HepG2 (cell line): ENCODE measurements around the gene BTG2. TPM values are rescaled to one million over a fixed set of nuclear protein-coding genes. Genes with fewer than 3 reads are reported as not detected.

Experiments
- ATAC-seq: fragments of 200-7000 bp; cut with Tn5 transposase; 3 replicates; pipeline ENCODE4 v1.9.1; 2020; ENCODE audit warnings: mild to moderate bottlenecking, moderate library complexity
- BruUV-seq: library from RNA; stranded (reverse); fragments of 400-500 nt; replicated peaks from 2 replicates; lab custom pipeline; 2021; lab: Mats Ljungman, UMichigan
- CTCF ChIA-PET: fragments of 300-600 bp; formaldehyde crosslinking; extraction: SDS; loops from one replicate; lab custom pipeline; 2021; ENCODE audit warnings: low total read pairs, inconsistent platforms, low intra/inter-chr PET ratio; lab: Yijun Ruan, JAX
- POLR2A ChIA-PET: fragments of 350-600 bp; sonication (Branson Sonifier 250); formaldehyde crosslinking; loops from one replicate; lab custom pipeline; 2020; ENCODE audit warnings: antibody characterized with exemption, inconsistent platforms; lab: Yijun Ruan, JAX
- DNase-seq: peaks from one replicate; pipeline ENCODE4 v3.0.0-alpha.2; 2015; ENCODE audit warnings: low spot score
- FAIRE-seq: peaks from 3 replicates; lab custom pipeline; 2011; peaks lifted over from hg19 to GRCh38; lab: Jason Lieb, UNC
- H2AFZ ChIP-seq: one replicate; pipeline ENCODE4 v1.6.1; 2011; ENCODE audit warnings: low read length, inconsistent platforms
- H3K27ac ChIP-seq: fragments of 300-600 bp; 3 replicates; pipeline ENCODE4 v1.8.0; 2011; ENCODE audit warnings: mixed run types, mild to moderate bottlenecking, mixed read lengths, low read length, inconsistent platforms; ENCODE audit not compliant: insufficient read depth; ENCODE audit errors: extremely low read length
- H3K27me3 ChIP-seq, 2 experiments: fragments of 200-600 bp in 1 of 2; 2 replicates in 1 of 2; 3 replicates in 1 of 2; pipeline versions ENCODE4 v1.6.0 to v1.8.0; 2011; ENCODE audit warnings: low read length in 2 of 2, mild to moderate bottlenecking in 2 of 2, moderate library complexity in 2 of 2, inconsistent platforms in 1 of 2; ENCODE audit not compliant: insufficient read depth in 2 of 2, control insufficient read depth in 1 of 2
- H3K36me3 ChIP-seq, 2 experiments: fragments of 200-600 bp in 1 of 2; replicated peaks in 1 of 2; 2 replicates in 1 of 2; 3 replicates in 1 of 2; pipeline versions ENCODE4 v1.5.1 to v1.8.0; 2011; ENCODE audit warnings: low read length in 2 of 2, inconsistent platforms in 1 of 2; ENCODE audit not compliant: insufficient read depth in 2 of 2, control insufficient read depth in 1 of 2
- H3K4me1 ChIP-seq: 2 replicates; pipeline ENCODE4 v1.5.1; 2012; ENCODE audit warnings: low read length, inconsistent platforms; ENCODE audit not compliant: insufficient read depth
- H3K4me2 ChIP-seq: 2 replicates; pipeline ENCODE4 v1.6.0; 2011; ENCODE audit warnings: low read depth, low read length, inconsistent platforms
- H3K4me3 ChIP-seq, 3 experiments: fragments of 200-600 bp in 1 of 3; sonication (generic), shearing (Covaris generic) in 1 of 3; replicated peaks in 1 of 3; 2 replicates each; pipeline ENCODE4 v1.5.1; 2011 to 2016; ENCODE audit warnings: low read length in 3 of 3, inconsistent platforms in 2 of 3, low read depth in 2 of 3, mild to moderate bottlenecking in 2 of 3, control low read depth in 1 of 3, mixed read lengths in 1 of 3; ENCODE audit not compliant: insufficient read depth in 1 of 3
- H3K79me2 ChIP-seq: one replicate; pipeline ENCODE4 v1.6.1; 2011; ENCODE audit warnings: low read length, inconsistent platforms; ENCODE audit not compliant: insufficient read depth
- H3K9ac ChIP-seq: 2 replicates; pipeline ENCODE4 v1.6.0; 2011; ENCODE audit warnings: mild to moderate bottlenecking, low read depth, low read length, inconsistent platforms; ENCODE audit not compliant: insufficient read depth
- H3K9me3 ChIP-seq: 2 replicates; pipeline ENCODE4 v1.5.1; 2012; ENCODE audit warnings: mild to moderate bottlenecking, low read length
- H4K20me1 ChIP-seq: 2 replicates; pipeline ENCODE4 v1.6.0; 2011; ENCODE audit warnings: inconsistent platforms, mild to moderate bottlenecking, low read length, moderate library complexity; ENCODE audit not compliant: insufficient read depth
- ARNT2 ChIP-seq: sonication (generic); formaldehyde crosslinking; IDR thresholded peaks from 2 replicates; pipeline ENCODE4 v1.8.0; 2022; ENCODE audit warnings: mild to moderate bottlenecking, low read depth, missing genetic modification reagents, moderate library complexity
- CHCHD3 ChIP-seq: sonication (generic); formaldehyde crosslinking; IDR thresholded peaks from 2 replicates; pipeline ENCODE4 v1.8.0; 2022; ENCODE audit warnings: mild to moderate bottlenecking, missing genetic modification reagents, moderate library complexity
- CREM ChIP-seq, 2 experiments: sonication (generic) in 1 of 2; formaldehyde crosslinking in 1 of 2; IDR thresholded peaks; 2 replicates each; pipeline versions ENCODE4 v1.4.0 to v1.6.1; 2016 to 2020; ENCODE audit warnings: antibody characterized with exemption in 1 of 2, mild to moderate bottlenecking in 1 of 2, missing genetic modification reagents in 1 of 2
- HNRNPLL ChIP-seq: fragments of 200-400 bp; formaldehyde crosslinking; IDR thresholded peaks from 2 replicates; pipeline ENCODE4 v1.6.1; 2017; ENCODE audit warnings: mild to moderate bottlenecking, low read depth, low read length; ENCODE audit not compliant: poor library complexity, severe bottlenecking
- MLLT10 ChIP-seq: sonication (generic); formaldehyde crosslinking; IDR thresholded peaks from 2 replicates; pipeline ENCODE4 v1.4.0; 2020; ENCODE audit warnings: missing genetic modification reagents
- NR1H2 ChIP-seq: sonication (generic); formaldehyde crosslinking; IDR thresholded peaks from 2 replicates; pipeline ENCODE4 v1.8.1; 2022; ENCODE audit warnings: low read depth, missing genetic modification reagents, borderline replicate concordance
- RFX1 ChIP-seq: fragments of 450-650 bp; IDR thresholded peaks from 2 replicates; pipeline ENCODE4 v1.6.1; 2017
- SMAD1 ChIP-seq: sonication (generic); formaldehyde crosslinking; IDR thresholded peaks from 2 replicates; pipeline ENCODE4 v1.4.0; 2020; ENCODE audit warnings: missing genetic modification reagents, low read depth, mild to moderate bottlenecking, borderline replicate concordance
- SMARCE1 ChIP-seq: fragments of 450-650 bp; IDR thresholded peaks from 2 replicates; pipeline ENCODE4 v1.6.1; 2017; ENCODE audit warnings: borderline replicate concordance
- TP53 ChIP-seq: sonication (generic); formaldehyde crosslinking; conservative IDR thresholded peaks from 2 replicates; pipeline ENCODE4 v1.4.0; 2020; ENCODE audit warnings: missing genetic modification reagents
- ZHX2 ChIP-seq, 2 experiments: sonication (generic) in 1 of 2; formaldehyde crosslinking in 1 of 2; IDR thresholded peaks; 2 replicates each; pipeline versions ENCODE4 v1.6.1 to v1.9.0; 2014 to 2022; ENCODE audit warnings: antibody characterized with exemption in 1 of 2, borderline replicate concordance in 1 of 2, inconsistent platforms in 1 of 2, low read depth in 1 of 2, missing genetic modification reagents in 1 of 2
- ZNF225 ChIP-seq: sonication (generic); formaldehyde crosslinking; IDR thresholded peaks from 2 replicates; pipeline ENCODE4 v1.4.0; 2020; ENCODE audit warnings: mild to moderate bottlenecking, missing genetic modification reagents
- ZNF317 ChIP-seq: sonication (generic); formaldehyde crosslinking; IDR thresholded peaks from 2 replicates; pipeline ENCODE4 v1.5.0; 2020; ENCODE audit warnings: mild to moderate bottlenecking, missing genetic modification reagents
- ZNF354B ChIP-seq: sonication (generic); formaldehyde crosslinking; IDR thresholded peaks from 2 replicates; pipeline ENCODE4 v1.8.0; 2022; ENCODE audit warnings: mild to moderate bottlenecking, missing genetic modification reagents
- ZNF484 ChIP-seq: sonication (generic); formaldehyde crosslinking; IDR thresholded peaks from 2 replicates; pipeline ENCODE4 v1.5.1; 2020; ENCODE audit warnings: mild to moderate bottlenecking, low read depth, missing genetic modification reagents, borderline replicate concordance
- ZNF572 ChIP-seq: sonication (generic); formaldehyde crosslinking; IDR thresholded peaks from 2 replicates; pipeline ENCODE4 v1.5.1; 2020; ENCODE audit warnings: mild to moderate bottlenecking, missing genetic modification reagents
- ZNF776 ChIP-seq: sonication (generic); formaldehyde crosslinking; IDR thresholded peaks from 2 replicates; pipeline ENCODE4 v1.4.0; 2020; ENCODE audit warnings: mild to moderate bottlenecking, missing genetic modification reagents
- ZSCAN21 ChIP-seq: sonication (generic); formaldehyde crosslinking; IDR thresholded peaks from 2 replicates; pipeline ENCODE4 v1.8.0; 2022; ENCODE audit warnings: mild to moderate bottlenecking, missing genetic modification reagents, moderate library complexity, borderline replicate concordance
- WGBS: methylation state at CpG from one replicate; pipeline ENCODE4 v1.1.6; 2017; ENCODE audit warnings: low lambda C conversion rate; 5-methylcytosine and 5-hydroxymethylcytosine counted together
- in situ Hi-C: cut with HindIII; loops from 2 replicates; pipeline ENCODE4 v1.10.0; 2017; ENCODE audit warnings: low pct_unique_long_range_greater_than_20kb; ENCODE audit not compliant: extremely low pct_ligation_motif_present
- intact Hi-C: fragments of 100-400 bp; cut with micrococcal nuclease; formaldehyde crosslinking; loops from one replicate; pipeline ENCODE4 v1.10.0; 2022; ENCODE audit not compliant: unreplicated experiment
- polyA plus RNA-seq, 8 experiments: library from polyadenylated mRNA; depleted of rRNA in 3 of 8; stranded (reverse) in 7 of 8; unstranded in 1 of 8; fragments of >200 nt; fragmentation: Illumina TruSeq in 4 of 8; extraction: Trizol in 4 of 8; gene quantifications; 2 replicates each; pipeline versions ENCODE4 v1.2.1 to v1.2.3, GENCODE V29; 2011 to 2016; ENCODE audit warnings: low read depth in 4 of 8, missing spikeins in 1 of 8, mixed read lengths in 1 of 8; ENCODE audit not compliant: insufficient read depth in 1 of 8
- total RNA-seq, 5 experiments: library from RNA; depleted of rRNA; stranded (reverse); fragments of >200 nt; fragmentation: Illumina TruSeq; extraction: Trizol; gene quantifications; 2 replicates each; pipeline ENCODE4 v1.2.3, GENCODE V29; 2016; ENCODE audit warnings: low read depth in 1 of 5

Gene BTG2
- total and polyA plus RNA-seq, 2 of the 13 experiments (the other 11 are each of a cell fraction or from before 2014, with no cell fraction given): 13.6 to 18.3 TPM

GRCh38 chr1:203302894-203303293 lies 2.4 kb upstream of the BTG2 start (continued):
- TF ChIP-seq ZNF572 (CRISPR knock-in tag) (no peak), ZNF225 (CRISPR knock-in tag) (no peak), ZNF317 (CRISPR knock-in tag) (no peak), CHCHD3 (CRISPR knock-in tag) (no peak), ZSCAN21 (CRISPR knock-in tag) (no peak), SMARCE1 (no peak), NR1H2 (CRISPR knock-in tag) (no peak)
- TF ChIP-seq, all 625 proteins: peak for 0

- POLR2A ChIA-PET: interaction anchor here (0.6 to 6.3 kb wide), 9 partner anchors 9 to 1294 kb away, joined by 3 to 77 read pairs (median 5); partner anchors contain the start of gene ELF3
- in situ Hi-C loops: no loop called here
- CTCF ChIA-PET: no interaction called here
- DNase-seq (no peak), FAIRE-seq (no peak), ATAC-seq (no peak)
- intact Hi-C loops: no loop called here
- H3K27me3 ChIP-seq: peaks cover 0 to 23% of the 10 kb centered on the region in 2 experiments; a peak in 3 of 5 replicates
- no peaks in the 10 kb centered on the region for H3K9me3 ChIP-seq
- H3K4me2 ChIP-seq: peak overlapping the region; percentile 97
- H2AFZ ChIP-seq: peak overlapping the region; percentile 76
- H4K20me1 ChIP-seq: no peaks in the 10 kb centered on the region
- BruUV-seq: no TSS peak
- peak overlapping the region; percentile 79 for H3K9ac ChIP-seq
- H3K4me1 ChIP-seq: peaks cover 43% of the 10 kb centered on the region
- H3K27ac ChIP-seq: no peak overlapping the region
- H3K79me2 ChIP-seq: peaks cover 13% of the 10 kb centered on the region
- H3K36me3 ChIP-seq: peaks cover 0 to 3% of the 10 kb centered on the region in 2 experiments; a peak in 1 of 5 replicates
- H3K4me3 ChIP-seq: peak overlapping the region; percentile 53 to 87 (median 71)
- whole genome bisulfite sequencing: 28% methylated on average over 9 of the region's 9 CpGs
- TF ChIP-seq ZHX2 (IDR thresholded peaks at IDR 0.05; ENCODE audit: low read depth) (no peak), ZHX2 (CRISPR knock-in tag; IDR thresholded peaks at IDR 0.05; ENCODE audit: borderline replicate concordance) (no peak), RFX1 (no peak), MLLT10 (no peak), TP53 (no peak), HNRNPLL (no peak), ZNF484 (CRISPR knock-in tag) (no peak), ZNF354B (CRISPR knock-in tag) (no peak), ARNT2 (CRISPR knock-in tag) (0 out of 2 replicates have a peak, but pooled peaks have one; percentile 1), SMAD1 (CRISPR knock-in tag) (no peak), ZNF776 (CRISPR knock-in tag) (0 out of 2 replicates have a peak, but pooled peaks have one; percentile 28), CREM (IDR thresholded peaks at IDR 0.05) (0 out of 2 replicates have a peak, but pooled peaks have one; percentile 6), CREM (CRISPR knock-in tag; IDR thresholded peaks at IDR 0.05) (no peak)
Measured at GRCh38 chr1:203304391-203304918, 864 bp upstream of the BTG2 start.
